Lower leg skin (tissue), 3 donors: ENCODE results near the gene TMEM37.

Experiments
- CTCF ChIP-seq, 3 donors: fragments of 450-650 bp; IDR thresholded peaks; one replicate each; pipeline ENCODE4 v1.5.1; 2016; ENCODE audit warnings: antibody characterized with exemption in 3 of 3, mild to moderate bottlenecking in 3 of 3, moderate library complexity in 2 of 3
- POLR2A ChIP-seq, 2 donors: fragments of 450-650 bp; IDR thresholded peaks; one replicate each; pipeline ENCODE4 v1.6.1; 2016 to 2017; ENCODE audit warnings: antibody characterized with exemption in 2 of 2, mild to moderate bottlenecking in 1 of 2, moderate library complexity in 1 of 2

- TF ChIP-seq POLR2A (IDR thresholded peaks at IDR 0.05) (no peak), CTCF (IDR thresholded peaks at IDR 0.05) (no peak)
Observed at GRCh38 chr2:119440873-119441272, 9.2 kb downstream of the TMEM37 start.
